Gastroesophageal sphincter (tissue), 3 donors: Measurements from ENCODE around the gene COLQ.

Experiments
- CTCF ChIP-seq, 4 experiments: fragments of 200-600 bp in 2 of 4; fragments of 450-650 bp in 2 of 4; sonication (generic) in 1 of 4; IDR thresholded peaks; one replicate each; pipeline ENCODE4 v1.5.1; 2017 to 2019; ENCODE audit warnings: antibody characterized with exemption in 4 of 4, mild to moderate bottlenecking in 2 of 4, moderate library complexity in 2 of 4
- EP300 ChIP-seq: sonication (generic); formaldehyde crosslinking; IDR thresholded peaks from one replicate; pipeline ENCODE4 v1.6.1; 2017; ENCODE audit warnings: antibody characterized with exemption, mild to moderate bottlenecking
- POLR2A ChIP-seq, 2 donors: fragments of 450-650 bp; IDR thresholded peaks; one replicate each; pipeline ENCODE4 v1.6.1; 2017; ENCODE audit warnings: antibody characterized with exemption in 2 of 2, mild to moderate bottlenecking in 2 of 2, moderate library complexity in 1 of 2

GRCh38 chr3:15538345-15538744 lies 16.8 kb upstream of the COLQ start:
- TF ChIP-seq CTCF (IDR thresholded peaks at IDR 0.05), result no peak
- TF ChIP-seq POLR2A (IDR thresholded peaks at IDR 0.05), result no peak
- TF ChIP-seq EP300, result no peak
